SK-N-MC (cell line): ENCODE data around the gene MARCHF4.

Experiments
- DNase-seq: peaks from one replicate; pipeline ENCODE4 v3.0.0-alpha.2; 2011; ENCODE audit warnings: low read depth, low spot score
- H3K27ac ChIP-seq: fragments of 200-600 bp; sonication (generic); 2 replicates; pipeline ENCODE4 v1.5.1; 2016; ENCODE audit warnings: mixed run types
- H3K36me3 ChIP-seq: fragments of 200-600 bp; sonication (generic); 2 replicates; pipeline ENCODE4 v1.6.1; 2017; ENCODE audit warnings: antibody characterized with exemption, low read length, mixed read lengths; ENCODE audit not compliant: insufficient read depth
- H3K4me3 ChIP-seq: fragments of 200-600 bp; sonication (generic); 2 replicates; pipeline ENCODE4 v1.5.1; 2016
- H3K9ac ChIP-seq: fragments of 200-600 bp; sonication (generic); 2 replicates; pipeline ENCODE4 v1.8.0; 2017; ENCODE audit warnings: mixed run types, mixed read lengths; ENCODE audit not compliant: insufficient read length
- H3K9me3 ChIP-seq: fragments of 200-600 bp; sonication (generic); 2 replicates; pipeline ENCODE4 v1.6.1; 2017; ENCODE audit warnings: low read depth, mild to moderate bottlenecking, antibody characterized with exemption, low read length, moderate library complexity, mixed read lengths
- EZH2 ChIP-seq: fragments of 200-600 bp; sonication (generic); IDR thresholded peaks from one replicate; pipeline ENCODE4 v1.6.1; 2017; ENCODE audit warnings: antibody characterized with exemption
- FOXP2 ChIP-seq: optimal IDR thresholded peaks from 2 replicates; pipeline ENCODE3; 2011; ENCODE audit warnings: mild to moderate bottlenecking, moderate library complexity; ENCODE audit not compliant: insufficient read depth; ENCODE audit errors: extremely low read length, control extremely low read depth
- POLR2AphosphoS5 ChIP-seq: IDR thresholded peaks from 2 replicates; pipeline ENCODE4 v1.6.1; 2012; ENCODE audit warnings: mild to moderate bottlenecking, low read depth, low read length, borderline replicate concordance

The MARCHF4 gene

DNA sequence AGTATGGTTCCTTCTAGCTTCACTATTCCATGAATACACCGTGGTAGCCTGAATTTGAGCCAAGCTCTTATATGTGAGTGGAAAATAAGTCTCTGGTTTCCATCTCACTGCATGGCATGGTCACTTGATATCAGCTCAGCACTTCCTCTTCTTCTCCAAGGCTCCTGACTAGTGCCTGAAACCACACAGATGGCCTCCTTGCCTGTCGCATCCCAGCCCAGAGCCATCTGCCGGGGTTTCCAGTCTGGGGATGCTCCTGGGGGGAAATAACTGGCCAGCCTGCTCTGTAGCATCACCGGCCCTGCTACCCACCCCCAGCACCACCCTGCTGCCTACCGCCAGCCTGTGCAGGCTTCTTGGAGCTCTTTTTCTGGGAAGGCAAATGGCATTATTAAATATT, 7.7 kb upstream of the MARCHF4 start:
- no peak for DNase-seq
- TF ChIP-seq FOXP2 = no peak
- TF ChIP-seq EZH2 = no peak
- Histone ChIP-seq H3K4me3 (no peak overlapping the region), H3K9me3 (no peaks in the 10 kb centered on the region), H3K9ac (no peak overlapping the region), H3K27ac (no peak overlapping the region), H3K36me3 (no peaks in the 10 kb centered on the region)

- no peak overlapping the region for H3K9ac ChIP-seq
- no peaks in the 10 kb centered on the region for H3K9me3 ChIP-seq
- no peak overlapping the region for H3K27ac ChIP-seq
- H3K4me3 ChIP-seq = no peak overlapping the region
- DNase-seq = no peak
- TF ChIP-seq EZH2 (no peak), POLR2AphosphoS5 (no peak), FOXP2 (no peak)
- H3K36me3 ChIP-seq = no peaks in the 10 kb centered on the region
These were observed 3.0 kb upstream of the MARCHF4 start for GRCh38 chr2:216375286-216375685.

GRCh38 chr2:216373896-216374295, 1.6 kb upstream of the MARCHF4 start:
- no peak for TF ChIP-seq POLR2AphosphoS5
- TF ChIP-seq FOXP2 = no peak
- no peak for TF ChIP-seq EZH2
- no peak for DNase-seq
- H3K4me3 ChIP-seq = no peak overlapping the region
- no peaks in the 10 kb centered on the region for H3K9me3 ChIP-seq
- H3K9ac ChIP-seq = no peak overlapping the region
- no peak overlapping the region for H3K27ac ChIP-seq
- H3K36me3 ChIP-seq = no peaks in the 10 kb centered on the region

DNA sequence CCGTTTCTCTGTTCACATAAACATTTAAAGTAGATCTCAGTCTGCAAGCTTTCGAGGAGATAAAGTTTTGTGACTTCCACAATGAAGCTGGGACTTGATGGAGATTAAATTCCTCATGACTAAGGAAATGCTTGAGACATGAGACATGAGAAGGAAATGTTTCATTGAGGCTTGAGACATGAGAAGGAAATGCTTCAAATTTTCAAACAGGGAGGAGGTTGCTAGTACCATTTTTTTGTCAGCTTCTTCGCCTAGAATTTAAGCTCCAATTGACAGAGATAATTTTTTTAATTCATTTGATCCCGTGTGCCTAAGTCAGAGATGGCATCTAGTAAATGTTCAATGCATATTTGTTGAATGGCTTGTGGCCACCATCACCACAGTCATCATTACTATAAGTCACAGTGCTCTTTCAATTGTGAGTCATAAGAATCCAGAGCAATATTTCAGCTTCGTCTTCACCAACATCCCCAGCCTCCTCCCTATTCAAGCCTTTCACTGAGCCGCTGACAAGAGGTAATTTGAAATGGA, 543 bp upstream of the MARCHF4 start:
- Histone ChIP-seq H3K9me3 (no peaks in the 10 kb centered on the region), H3K9ac (no peak overlapping the region), H3K27ac (no peak overlapping the region), H3K36me3 (no peaks in the 10 kb centered on the region), H3K4me3 (no peak overlapping the region)
- no peak for DNase-seq
- no peak for TF ChIP-seq EZH2

- H3K4me3 ChIP-seq = no peak overlapping the region
- no peak for DNase-seq
These were observed 1.1 kb downstream of the MARCHF4 start for GRCh38 chr2:216370961-216371712.

DNA sequence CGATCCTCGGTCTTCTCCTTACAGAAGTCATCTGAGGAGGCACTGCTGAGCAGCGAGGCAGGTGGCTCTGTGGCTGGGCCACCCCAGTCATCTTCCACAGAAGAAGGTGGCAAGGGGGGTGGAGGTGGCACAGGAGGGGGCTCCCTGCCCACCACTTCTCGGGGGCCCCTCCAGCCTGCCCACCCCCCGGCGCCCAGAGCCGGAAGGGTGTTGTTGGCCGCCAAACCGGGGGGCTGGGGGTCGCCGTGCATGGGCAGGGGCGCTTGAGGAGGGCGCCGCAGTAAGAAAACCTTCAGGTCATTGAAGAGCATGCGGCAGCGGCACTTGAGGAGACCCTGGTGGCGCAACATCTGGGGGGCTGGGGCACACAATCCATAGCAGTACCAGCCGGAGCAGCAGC, 2.5 kb downstream of the MARCHF4 start:
- H3K9me3 ChIP-seq = no peaks in the 10 kb centered on the region
- H3K4me3 ChIP-seq = no peak overlapping the region
- no peak for DNase-seq
- no peak for TF ChIP-seq EZH2
- TF ChIP-seq POLR2AphosphoS5 = no peak
- TF ChIP-seq FOXP2 = no peak
- no peaks in the 10 kb centered on the region for H3K36me3 ChIP-seq
- no peak overlapping the region for H3K27ac ChIP-seq
- H3K9ac ChIP-seq = no peak overlapping the region

More at GRCh38 chr2:216370961-216371712, 1.1 kb downstream of the MARCHF4 start:
- Histone ChIP-seq H3K9ac (no peak overlapping the region), H3K27ac (no peak overlapping the region), H3K9me3 (no peaks in the 10 kb centered on the region), H3K36me3 (no peaks in the 10 kb centered on the region)
- no peak for TF ChIP-seq FOXP2

- Histone ChIP-seq H3K27ac (no peak overlapping the region), H3K36me3 (no peaks in the 10 kb centered on the region), H3K9me3 (no peaks in the 10 kb centered on the region), H3K4me3 (no peak overlapping the region), H3K9ac (no peak overlapping the region)
- TF ChIP-seq EZH2 (no peak), FOXP2 (no peak), POLR2AphosphoS5 (no peak)
- DNase-seq = no peak
These were observed 5.4 kb downstream of the MARCHF4 start for GRCh38 chr2:216366777-216367471.

DNA sequence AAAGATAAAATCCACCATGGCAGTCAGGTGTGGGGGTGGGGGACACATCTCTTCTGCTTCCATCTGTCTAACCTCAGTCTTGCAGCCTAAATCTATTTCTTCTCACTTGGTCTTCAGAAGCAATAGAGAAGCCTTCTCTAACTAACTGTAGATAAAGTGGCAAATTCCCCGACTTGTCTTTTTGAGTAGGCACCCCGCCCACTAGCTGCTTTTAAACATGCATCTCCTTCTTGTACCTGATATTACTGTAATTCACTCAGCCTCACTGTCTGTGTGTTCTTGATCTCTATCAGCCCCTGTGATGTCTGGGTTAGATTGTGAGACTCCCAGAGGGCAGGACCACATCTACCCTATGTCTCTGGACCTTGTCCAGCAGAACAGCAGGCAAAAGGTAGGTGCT, 6.8 kb downstream of the MARCHF4 start:
- Histone ChIP-seq H3K36me3 (no peaks in the 10 kb centered on the region), H3K9me3 (no peaks in the 10 kb centered on the region), H3K27ac (no peak overlapping the region), H3K9ac (no peak overlapping the region), H3K4me3 (no peak overlapping the region)
- no peak for DNase-seq
- no peak for TF ChIP-seq EZH2
- TF ChIP-seq FOXP2 = no peak
- TF ChIP-seq POLR2AphosphoS5 = no peak

DNA sequence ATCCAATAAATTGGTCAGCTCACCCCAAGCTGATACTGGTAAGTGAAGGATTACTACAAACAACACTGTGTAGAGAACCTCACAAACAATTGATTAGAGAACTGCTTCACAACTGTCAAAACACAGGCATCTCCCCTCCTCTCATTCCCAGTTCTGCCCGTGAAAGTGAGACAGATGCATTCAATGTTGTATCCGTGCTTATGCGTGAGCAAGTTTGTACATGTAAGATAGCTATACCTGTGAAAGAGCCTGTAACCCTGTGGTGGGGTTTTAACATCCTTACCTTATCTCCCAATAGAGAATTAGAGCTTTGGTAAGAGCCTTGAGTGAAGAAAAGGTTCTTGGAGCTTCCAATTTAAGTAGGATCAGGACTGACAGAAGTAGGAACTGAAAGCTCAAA, 9.1 kb downstream of the MARCHF4 start:
- Histone ChIP-seq H3K9me3 (no peaks in the 10 kb centered on the region), H3K4me3 (no peak overlapping the region), H3K27ac (no peak overlapping the region), H3K9ac (no peak overlapping the region), H3K36me3 (no peaks in the 10 kb centered on the region)
- TF ChIP-seq POLR2AphosphoS5 = no peak
- TF ChIP-seq EZH2 = no peak
- no peak for TF ChIP-seq FOXP2
- no peak for DNase-seq
